Neuronal stem cell (in vitro differentiated cells): Measurements from ENCODE around the gene RECQL.

Experiments
- DNase-seq: peaks from one replicate; pipeline ENCODE4 v3.0.0-alpha.2; 2013; ENCODE audit warnings: low spot score
- H2AFZ ChIP-seq: one replicate; pipeline ENCODE4 v1.6.1; 2013; ENCODE audit warnings: mild to moderate bottlenecking, low read length, inconsistent platforms
- H2AK5ac ChIP-seq: 2 replicates; pipeline ENCODE4 v1.6.1; 2013; ENCODE audit warnings: low read depth, mild to moderate bottlenecking, inconsistent platforms, low read length, moderate library complexity, mixed read lengths
- H2BK120ac ChIP-seq: 2 replicates; pipeline ENCODE4 v1.6.1; 2013; ENCODE audit warnings: low read depth, mild to moderate bottlenecking, inconsistent platforms, low read length, moderate library complexity, mixed read lengths
- H2BK12ac ChIP-seq: one replicate; pipeline ENCODE4 v1.6.1; 2013; ENCODE audit warnings: low read length, inconsistent platforms
- H2BK15ac ChIP-seq: 2 replicates; pipeline ENCODE4 v1.6.1; 2013; ENCODE audit warnings: mild to moderate bottlenecking, low read length, inconsistent platforms, mixed read lengths
- H2BK5ac ChIP-seq: one replicate; pipeline ENCODE4 v1.6.1; 2013; ENCODE audit warnings: inconsistent platforms, mild to moderate bottlenecking, low read length, moderate library complexity
- H3K14ac ChIP-seq: one replicate; pipeline ENCODE4 v1.6.1; 2013; ENCODE audit warnings: low read length, inconsistent platforms
- H3K18ac ChIP-seq: 2 replicates; pipeline ENCODE4 v1.6.1; 2013; ENCODE audit warnings: low read length, inconsistent platforms
- H3K23ac ChIP-seq: 2 replicates; pipeline ENCODE4 v1.6.1; 2013; ENCODE audit warnings: low read depth, mild to moderate bottlenecking, mixed read lengths, low read length, inconsistent platforms; ENCODE audit not compliant: poor library complexity
- H3K27ac ChIP-seq: replicated peaks from 3 replicates; pipeline ENCODE4 v1.5.1; 2013; ENCODE audit warnings: low read length, inconsistent platforms
- H3K27me3 ChIP-seq, 3 experiments: 2 replicates each; pipeline ENCODE4 v1.6.1; 2013; ENCODE audit warnings: low read length in 3 of 3, mild to moderate bottlenecking in 2 of 3, inconsistent platforms in 1 of 3, low read depth in 1 of 3, mixed read lengths in 1 of 3, moderate library complexity in 1 of 3; ENCODE audit not compliant: control insufficient read depth in 3 of 3, insufficient read depth in 3 of 3
- H3K36me3 ChIP-seq, 2 donors: replicated peaks in 1 of 2; 2 replicates each; pipeline ENCODE4 v1.6.1; 2013; ENCODE audit warnings: low read length in 2 of 2; ENCODE audit not compliant: control insufficient read depth in 2 of 2, insufficient read depth in 2 of 2
- H3K4ac ChIP-seq: 2 replicates; pipeline ENCODE4 v1.6.1; 2013; ENCODE audit warnings: inconsistent platforms, mild to moderate bottlenecking, low read length, moderate library complexity
- H3K4me1 ChIP-seq, 2 donors: 1 replicate in 1 of 2; 2 replicates in 1 of 2; pipeline ENCODE4 v1.6.1; 2013; ENCODE audit warnings: low read length in 2 of 2, low read depth in 1 of 2; ENCODE audit not compliant: control insufficient read depth in 2 of 2, insufficient read depth in 1 of 2
- H3K4me2 ChIP-seq: one replicate; pipeline ENCODE4 v1.6.1; 2013; ENCODE audit warnings: mild to moderate bottlenecking, low read length, inconsistent platforms; ENCODE audit not compliant: insufficient read depth, poor library complexity, severe bottlenecking
- H3K4me3 ChIP-seq, 2 donors: 2 replicates each; pipeline ENCODE4 v1.5.1; 2013; ENCODE audit warnings: low read length in 2 of 2, mild to moderate bottlenecking in 2 of 2, inconsistent platforms in 1 of 2, moderate library complexity in 1 of 2
- H3K79me1 ChIP-seq: one replicate; pipeline ENCODE4 v1.6.1; 2013; ENCODE audit warnings: low read depth, mild to moderate bottlenecking, inconsistent platforms, low read length, moderate library complexity
- H3K9ac ChIP-seq: one replicate; pipeline ENCODE4 v1.6.1; 2013; ENCODE audit warnings: mild to moderate bottlenecking, low read depth, low read length, inconsistent platforms; ENCODE audit not compliant: poor library complexity
- H3K9me3 ChIP-seq, 2 donors: replicated peaks in 1 of 2; 2 replicates each; pipeline versions ENCODE3 to v1.6.1; 2013; ENCODE audit warnings: low read length in 2 of 2, mild to moderate bottlenecking in 2 of 2, inconsistent platforms in 1 of 2, low read depth in 1 of 2, mixed read lengths in 1 of 2, moderate library complexity in 1 of 2; ENCODE audit not compliant: control insufficient read depth in 2 of 2, insufficient read depth in 1 of 2
- H4K8ac ChIP-seq: one replicate; pipeline ENCODE4 v1.6.1; 2013; ENCODE audit warnings: low read depth, mild to moderate bottlenecking, inconsistent platforms, low read length, moderate library complexity
- H4K91ac ChIP-seq: one replicate; pipeline ENCODE4 v1.6.1; 2013; ENCODE audit warnings: low read length, low read depth, mild to moderate bottlenecking, inconsistent platforms; ENCODE audit not compliant: poor library complexity
- WGBS, 2 donors: extraction: QIAGEN DNeasy Blood & Tissue Kit; methylation state at CpG; one replicate each; pipeline ENCODE4 v1.1.7; 2013; ENCODE audit warnings: missing lambda C conversion rate in 2 of 2, mixed read lengths in 1 of 2; ENCODE audit not compliant: insufficient read length in 2 of 2, insufficient replicate concordance in 1 of 2; ENCODE audit errors: extremely low coverage in 2 of 2; 5-methylcytosine and 5-hydroxymethylcytosine counted together

Gene RECQL

DNA sequence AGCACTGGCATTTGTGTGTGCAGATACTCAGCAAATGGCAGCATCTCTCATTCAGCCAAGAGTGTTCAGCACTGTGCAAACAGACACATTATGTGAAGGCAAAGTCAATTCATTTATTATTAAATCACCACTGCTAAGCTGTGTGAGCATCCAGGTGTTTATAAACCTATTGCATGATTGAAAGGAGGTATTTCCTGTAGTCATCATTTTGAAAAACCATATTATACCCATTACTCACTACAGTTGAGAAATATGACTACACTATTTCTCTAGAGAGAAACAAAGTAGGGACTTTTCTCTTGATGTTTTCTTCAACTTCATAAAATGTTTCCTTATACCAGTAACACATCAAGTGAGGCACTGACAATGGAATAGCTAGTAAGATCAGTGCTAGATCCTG lies 38.4 kb upstream of the RECQL start:
- Histone ChIP-seq H3K9ac (no peak overlapping the region), H2AFZ (no peak overlapping the region), H4K8ac (no peak overlapping the region), H3K27me3 (no peaks in the 10 kb centered on the region), H3K27ac (no peak overlapping the region), H3K4me3 (no peak overlapping the region), H3K14ac (no peak overlapping the region), H3K4me1 (no peaks in the 10 kb centered on the region), H2BK5ac (no peak overlapping the region), H3K79me1 (no peaks in the 10 kb centered on the region), H3K9me3 (no peaks in the 10 kb centered on the region), H3K36me3 (no peaks in the 10 kb centered on the region), H3K18ac (no peak overlapping the region), H2BK15ac (no peak overlapping the region), H3K23ac (no peak overlapping the region), H2BK12ac (no peak overlapping the region), H3K4me2 (no peak overlapping the region), H2BK120ac (no peak overlapping the region), H3K4ac (no peak overlapping the region), H2AK5ac (no peak overlapping the region), H4K91ac (no peak overlapping the region)
- DNase-seq, result no peak

- Histone ChIP-seq H3K18ac (no peak overlapping the region), H3K9ac (no peak overlapping the region), H3K4me2 (no peak overlapping the region), H4K8ac (no peak overlapping the region), H2BK120ac (no peak overlapping the region), H3K4ac (no peak overlapping the region), H2BK15ac (no peak overlapping the region), H3K9me3 (no peaks in the 10 kb centered on the region), H2BK5ac (no peak overlapping the region), H3K27me3 (no peaks in the 10 kb centered on the region), H2AFZ (no peak overlapping the region), H2AK5ac (no peak overlapping the region), H2BK12ac (no peak overlapping the region), H3K79me1 (no peaks in the 10 kb centered on the region), H3K4me1 (no peaks in the 10 kb centered on the region), H3K23ac (no peak overlapping the region), H3K27ac (no peak overlapping the region), H3K36me3 (no peaks in the 10 kb centered on the region), H3K14ac (no peak overlapping the region), H3K4me3 (no peak overlapping the region), H4K91ac (no peak overlapping the region)
- DNase-seq, result no peak
- WGBS, 2 donors, result no CpG with 5 or more reads among the region's 5 CpGs
Measured at GRCh38 chr12:21538061-21538653, 36.7 kb upstream of the RECQL start.

DNA sequence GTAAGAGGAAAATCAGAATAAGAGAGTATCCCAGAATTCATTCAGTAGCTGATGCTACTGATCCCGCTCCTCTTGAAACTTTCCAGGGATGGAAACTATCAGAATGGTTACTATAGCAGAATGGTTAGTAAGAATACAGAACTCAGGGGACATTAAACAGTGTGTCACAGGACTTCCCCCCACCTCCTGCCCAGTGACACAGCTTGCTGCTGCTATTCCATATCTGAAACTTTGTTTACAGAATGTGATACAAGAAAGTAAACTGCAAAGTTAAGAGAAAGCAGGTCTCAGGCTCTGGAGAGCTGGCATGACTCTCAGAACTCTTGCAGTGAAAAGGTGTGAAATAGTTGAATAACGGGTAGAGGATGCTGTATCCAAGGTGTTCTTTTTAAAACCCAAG lies 28.0 kb upstream of the RECQL start:
- H3K4ac ChIP-seq, result no peak overlapping the region
- no CpG with 5 or more reads among the region's 2 CpGs for WGBS, 2 donors
- H3K27me3 ChIP-seq, result peaks cover 0 to 15% (median 11%) of the 10 kb centered on the region in 3 experiments

DNA sequence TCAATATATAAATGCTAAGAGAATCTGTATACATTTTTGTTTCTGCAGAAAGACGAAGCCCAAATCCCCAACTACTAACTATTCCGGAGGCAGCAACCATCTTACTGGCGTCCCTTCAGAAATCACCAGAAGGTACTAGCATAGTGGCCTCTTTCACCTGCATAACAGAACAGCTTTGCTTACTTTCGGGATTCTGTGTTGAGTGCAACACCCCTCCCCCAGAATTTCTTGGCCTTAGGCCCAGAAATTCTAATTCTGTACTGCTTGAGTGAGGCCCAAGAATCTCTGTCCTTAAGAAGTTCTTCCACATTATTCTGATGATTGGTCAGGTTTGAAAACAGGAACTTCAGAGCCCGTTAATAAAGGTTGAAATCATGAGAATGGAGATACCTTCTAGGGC lies 27.5 kb upstream of the RECQL start:
- peaks cover 0 to 1% of the 10 kb centered on the region in 2 donors for H3K4me1 ChIP-seq
- WGBS, 2 donors, result no CpG with 5 or more reads among the region's 5 CpGs
- H3K18ac ChIP-seq, result no peak overlapping the region
- no peak overlapping the region for H3K4me3 ChIP-seq
- H3K4me2 ChIP-seq, result no peak overlapping the region
- H2BK120ac ChIP-seq, result no peak overlapping the region
- no peak overlapping the region for H3K14ac ChIP-seq
- H3K27me3 ChIP-seq, result peaks cover 0 to 15% (median 11%) of the 10 kb centered on the region in 3 experiments
- H2AK5ac ChIP-seq, result no peak overlapping the region
- H2BK15ac ChIP-seq, result no peak overlapping the region
- H3K36me3 ChIP-seq, result no peaks in the 10 kb centered on the region
- no peak overlapping the region for H3K27ac ChIP-seq
- H3K79me1 ChIP-seq, result no peaks in the 10 kb centered on the region
- H2AFZ ChIP-seq, result no peak overlapping the region
- no peak overlapping the region for H3K9ac ChIP-seq
- no peak overlapping the region for H4K91ac ChIP-seq
- no peak overlapping the region for H3K4ac ChIP-seq
- H2BK12ac ChIP-seq, result no peak overlapping the region
- DNase-seq, result no peak
- H4K8ac ChIP-seq, result no peak overlapping the region
- no peak overlapping the region for H3K23ac ChIP-seq
- H2BK5ac ChIP-seq, result no peak overlapping the region
- H3K9me3 ChIP-seq, result no peaks in the 10 kb centered on the region

More for the DNA sequence above, 28.0 kb upstream of the RECQL start:
- Histone ChIP-seq H2AK5ac (no peak overlapping the region), H3K18ac (no peak overlapping the region), H3K4me1 (peaks cover 0 to 1% of the 10 kb centered on the region in 2 donors), H2BK12ac (no peak overlapping the region), H2BK15ac (no peak overlapping the region), H3K27ac (no peak overlapping the region), H3K23ac (no peak overlapping the region), H4K8ac (no peak overlapping the region), H3K9ac (no peak overlapping the region), H3K4me3 (no peak overlapping the region), H2BK120ac (no peak overlapping the region), H4K91ac (no peak overlapping the region), H3K14ac (no peak overlapping the region), H2BK5ac (no peak overlapping the region), H2AFZ (no peak overlapping the region), H3K79me1 (no peaks in the 10 kb centered on the region), H3K36me3 (no peaks in the 10 kb centered on the region), H3K4me2 (no peak overlapping the region), H3K9me3 (no peaks in the 10 kb centered on the region)
- no peak for DNase-seq
